Activated CD8-positive, alpha-beta memory T cell treated with anti-CD3 and anti-CD28 coated beads, Interleukin-2, amount 50 U/mL, for 1 hour (primary cell): ENCODE measurements around the gene ZSWIM7.
"Not testable (repeated sequence)": the region's sequence is repeated elsewhere in the genome, so short reads cannot be mapped to it uniquely, and the experiment has no call there.

Experiments used
- DNase-seq: peaks from one replicate; pipeline ENCODE4 v3.0.0-alpha.2; 2020; ENCODE audit errors: extremely low read depth

Gene ZSWIM7

DNA sequence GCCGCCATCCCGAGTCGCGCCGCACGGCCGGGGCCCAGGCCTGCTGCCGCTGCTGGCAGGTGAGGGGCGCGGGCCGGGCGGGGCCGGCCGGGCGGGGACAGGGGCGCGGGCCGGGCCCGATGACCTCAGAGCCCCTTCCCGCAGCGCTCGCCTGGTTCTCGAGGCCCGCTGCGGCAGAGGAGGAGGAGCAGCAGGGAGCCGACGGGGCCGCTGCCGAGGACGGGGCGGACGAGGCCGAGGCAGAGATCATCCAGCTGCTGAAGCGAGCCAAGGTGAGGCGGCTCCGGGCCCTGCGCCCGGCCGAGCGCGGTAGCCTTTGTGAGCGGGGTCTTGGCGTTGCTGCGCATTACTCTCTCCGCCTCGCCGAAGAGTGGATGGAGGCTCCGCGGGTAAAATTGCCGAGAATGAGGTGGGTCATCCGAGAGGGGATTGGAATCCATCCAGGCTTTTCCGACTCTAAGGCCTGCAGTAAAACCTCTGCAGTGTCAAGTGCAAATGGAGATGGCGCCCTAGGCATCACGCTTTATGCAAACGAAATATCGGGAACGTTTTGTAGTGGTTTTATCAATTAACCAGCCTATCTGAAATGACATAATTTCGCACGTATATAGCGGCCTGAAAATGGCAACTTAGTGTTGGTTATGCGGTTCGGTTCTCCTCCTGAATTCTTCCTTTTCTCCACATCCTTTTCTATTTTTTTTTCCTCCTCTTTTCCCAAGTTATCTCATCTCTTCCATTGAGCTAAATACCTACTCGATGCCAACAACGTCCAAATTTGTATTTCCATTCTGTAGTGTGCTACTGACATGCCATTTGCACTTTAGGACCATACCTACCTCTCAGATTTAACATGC is 697 bp upstream of the ZSWIM7 start:
- no peak for DNase-seq

DNA sequence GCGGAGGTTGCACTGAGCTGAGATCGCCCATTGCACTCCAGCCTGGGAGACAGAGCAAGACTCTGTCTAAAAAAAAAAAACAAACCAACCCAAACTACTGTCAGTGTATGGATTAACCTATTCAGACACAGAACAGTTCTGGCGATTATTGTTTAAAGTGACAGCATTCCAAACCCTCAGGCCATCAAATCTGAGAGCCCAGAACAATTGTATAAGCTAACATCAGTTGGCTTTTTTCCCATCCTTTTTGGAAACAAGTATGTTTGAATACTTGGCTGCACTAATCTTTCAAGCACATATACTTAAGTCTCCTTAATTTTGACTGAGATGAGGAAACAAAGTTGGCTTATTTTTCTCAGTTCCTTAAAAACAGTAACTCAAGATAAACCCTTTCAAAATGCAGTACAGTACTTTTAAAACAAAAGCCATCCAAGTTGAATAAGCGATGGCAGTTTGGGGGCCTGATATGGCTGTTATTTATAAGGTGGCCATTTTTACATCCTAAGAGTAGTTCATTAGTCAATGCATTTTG is 1.4 kb downstream of the ZSWIM7 start:
- DNase-seq: no peak

DNA sequence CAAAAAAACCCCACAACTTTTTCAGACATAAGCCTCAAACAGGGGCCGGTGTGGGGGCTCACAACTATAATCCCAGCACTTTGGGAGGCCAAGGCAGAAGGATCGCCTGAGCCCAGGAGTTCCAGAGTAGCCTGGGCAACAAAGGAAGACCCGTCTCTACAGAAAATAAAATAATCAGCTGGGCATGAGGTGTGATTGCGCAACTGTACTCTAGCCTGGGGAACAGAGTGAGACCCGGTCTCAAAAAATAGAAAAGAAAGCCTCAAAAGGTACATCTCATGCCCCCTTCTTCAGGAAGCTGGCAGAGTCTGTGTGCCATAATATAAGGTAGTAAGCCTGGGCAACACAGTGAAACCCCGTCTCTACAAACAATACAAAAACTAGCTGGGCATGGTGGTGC is 3.2 kb downstream of the ZSWIM7 start:
- DNase-seq: no peak

DNA sequence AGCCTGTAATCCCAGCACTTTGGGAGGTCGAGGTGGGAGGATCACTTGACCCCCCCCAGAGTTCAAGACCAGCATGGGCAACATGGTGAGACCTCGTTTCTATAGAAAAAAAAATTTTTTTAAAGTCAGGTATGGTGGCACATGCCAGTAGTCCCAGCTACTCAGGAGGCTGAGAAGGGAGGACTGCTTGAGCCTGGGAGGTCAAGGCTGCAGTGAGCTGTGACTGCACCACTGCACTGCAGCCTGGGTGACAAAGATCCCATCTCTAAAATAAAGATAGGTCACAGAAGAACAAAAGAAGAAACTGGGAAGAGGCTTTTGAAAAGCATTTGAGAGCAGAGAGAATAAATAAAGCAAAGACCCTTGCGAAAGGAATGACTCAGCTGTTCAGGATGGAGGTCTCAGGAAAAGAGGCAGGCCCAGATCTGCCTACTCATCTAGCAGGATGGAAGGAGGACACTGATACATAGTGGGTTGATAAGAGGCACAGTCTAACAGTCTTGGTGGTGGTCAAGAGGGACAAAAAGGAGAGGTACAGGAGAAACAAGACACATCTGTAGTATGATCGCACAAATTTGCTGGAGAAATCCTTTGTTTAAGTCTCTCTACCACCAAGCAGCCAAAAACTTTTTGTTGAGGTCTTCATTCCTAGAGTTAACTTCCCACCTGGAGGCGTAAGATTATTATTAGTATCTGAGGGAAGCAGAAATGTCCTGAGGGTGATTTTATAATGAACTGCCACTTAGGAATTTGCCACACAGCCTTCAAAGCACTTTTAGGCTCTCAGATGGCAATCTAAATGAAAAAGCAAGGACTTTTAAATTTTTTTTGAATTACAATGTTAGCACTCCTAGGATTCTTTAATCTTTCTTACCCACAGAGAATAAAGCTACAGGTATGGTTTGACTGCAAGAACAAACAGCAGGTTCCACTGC is 17.6 kb downstream of the ZSWIM7 start:
- DNase-seq: no peak

DNA sequence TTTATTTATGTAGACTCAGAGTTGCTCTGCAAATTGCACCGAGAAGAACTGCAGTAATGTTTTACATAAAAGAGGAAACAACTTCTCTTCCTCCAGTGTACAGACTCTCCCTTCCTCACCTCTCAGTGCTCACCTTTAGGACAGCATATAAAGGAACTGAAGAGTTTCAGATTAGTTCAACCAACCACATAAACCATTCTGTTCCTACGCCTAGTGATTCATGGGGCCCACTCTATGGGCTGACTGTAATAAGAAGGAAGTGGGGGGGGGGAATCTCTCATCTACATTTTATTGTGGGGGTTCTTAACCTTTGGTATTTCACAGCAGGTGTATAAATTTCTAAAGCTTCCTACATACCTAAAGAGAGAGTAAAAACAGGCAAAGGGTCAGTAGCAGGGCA is 18.3 kb downstream of the ZSWIM7 start:
- DNase-seq: no peak

DNA sequence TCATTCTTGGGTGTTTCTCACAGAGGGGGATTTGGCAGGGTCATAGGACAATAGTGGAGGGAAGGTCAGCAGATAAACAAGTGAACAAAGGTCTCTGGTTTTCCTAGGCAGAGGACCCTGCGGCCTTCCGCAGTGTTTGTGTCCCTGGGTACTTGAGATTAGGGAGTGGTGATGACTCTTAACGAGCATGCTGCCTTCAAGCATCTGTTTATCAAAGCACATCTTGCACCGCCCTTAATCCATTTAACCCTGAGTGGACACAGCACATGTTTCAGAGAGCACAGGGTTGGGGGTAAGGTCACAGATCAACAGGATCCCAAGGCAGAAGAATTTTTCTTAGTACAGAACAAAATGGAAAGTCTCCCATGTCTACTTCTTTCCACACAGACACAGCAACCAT is 20.5 kb downstream of the ZSWIM7 start:
- not testable (repeated sequence) for DNase-seq

DNA sequence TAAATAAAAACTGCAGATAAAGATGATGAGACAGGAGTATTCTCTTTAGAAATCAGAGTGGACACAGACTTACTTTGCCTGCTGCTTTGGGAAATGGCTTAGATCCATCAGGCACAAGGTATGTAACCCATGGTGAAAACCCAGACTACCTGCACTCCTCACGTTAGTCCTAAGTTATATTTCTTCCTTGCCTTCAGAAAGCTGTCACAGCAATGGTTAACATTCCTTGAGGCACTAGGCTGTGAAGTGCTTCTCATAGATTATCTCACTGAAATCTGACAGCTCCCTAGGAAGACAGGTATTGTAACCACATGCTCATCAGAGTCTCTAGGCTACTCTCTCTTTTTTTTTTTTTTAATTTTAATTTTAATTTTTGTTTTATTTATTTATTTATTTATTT is 20.9 kb downstream of the ZSWIM7 start:
- DNase-seq: no peak

DNA sequence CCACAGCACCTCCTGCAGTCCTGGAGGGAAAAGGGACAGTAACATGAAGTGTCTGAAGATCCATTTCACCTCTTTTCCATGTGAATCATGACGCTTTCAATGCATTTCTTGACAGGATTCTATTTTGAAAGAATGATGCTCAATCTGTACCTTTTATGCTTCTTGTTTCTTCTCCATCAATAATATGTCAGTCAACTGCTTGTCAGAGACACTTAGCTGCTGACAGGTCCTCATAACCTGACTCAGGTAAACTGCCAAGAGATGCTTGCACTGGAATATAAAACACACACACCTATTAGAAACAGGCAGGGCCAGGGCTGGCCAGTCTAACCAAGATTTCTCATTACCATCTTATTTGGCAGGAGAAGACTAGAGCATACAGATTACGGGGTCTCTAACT is 21.6 kb downstream of the ZSWIM7 start:
- DNase-seq: no peak

DNA sequence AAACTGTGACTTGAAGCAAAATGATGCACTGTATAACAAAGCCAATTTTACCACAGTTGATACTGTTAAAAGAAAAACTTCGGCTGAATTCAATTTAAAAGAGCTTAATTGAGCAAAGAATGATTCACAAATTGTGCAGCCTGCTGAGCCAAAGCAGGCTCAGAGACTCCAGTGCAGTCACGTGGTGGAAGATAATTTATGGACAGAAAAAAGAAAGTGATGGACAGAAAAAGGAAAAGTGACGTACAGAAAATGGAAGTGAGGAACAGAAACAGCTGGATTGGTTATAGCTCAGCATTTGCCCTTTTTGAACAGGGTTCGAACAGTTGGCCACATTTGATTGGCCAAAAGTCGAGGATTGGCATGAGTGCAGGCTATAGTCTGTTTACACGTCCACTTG is 25.7 kb downstream of the ZSWIM7 start:
- no peak for DNase-seq

DNA sequence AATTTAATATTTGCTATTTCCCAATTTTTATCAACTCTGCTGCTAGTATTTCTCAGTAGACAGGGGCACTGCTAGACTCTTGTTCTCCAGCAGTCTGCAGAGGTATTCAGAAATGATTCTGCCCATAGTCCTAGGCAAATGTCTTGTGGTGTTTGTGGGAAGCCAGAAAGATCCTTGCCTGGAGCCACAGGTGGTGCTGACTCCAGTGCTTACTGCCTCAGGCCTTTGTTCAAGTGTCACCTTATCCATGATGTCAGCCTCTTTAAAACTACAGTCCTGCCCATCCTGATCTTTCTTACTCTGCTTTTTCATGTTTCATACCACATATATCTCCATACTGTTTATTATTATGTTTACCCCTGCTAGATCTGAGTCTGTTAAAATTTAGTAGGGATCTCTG is 26.5 kb downstream of the ZSWIM7 start:
- no peak for DNase-seq

DNA sequence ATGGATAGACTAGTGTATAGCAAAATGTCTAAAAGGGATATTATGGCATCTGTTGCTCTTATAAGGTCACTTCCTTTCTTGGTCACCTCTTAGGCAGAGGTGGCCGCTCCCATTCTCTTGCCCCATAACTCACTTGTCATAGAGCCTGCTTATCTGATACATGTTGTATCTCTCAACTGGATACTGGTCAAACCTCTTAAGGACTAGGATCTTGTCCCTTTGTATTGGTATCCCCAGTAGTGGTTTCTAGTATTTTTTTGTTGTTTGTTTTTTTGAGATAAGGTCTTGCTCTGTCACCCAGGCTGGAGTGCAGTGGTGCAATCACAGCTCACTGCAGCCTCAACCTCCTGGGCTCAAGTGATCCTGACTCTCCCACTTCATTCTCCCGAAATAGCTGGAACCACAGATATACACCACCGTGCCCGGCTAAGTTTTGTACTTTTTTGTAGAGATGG is 27.0 kb downstream of the ZSWIM7 start:
- no peak for DNase-seq

DNA sequence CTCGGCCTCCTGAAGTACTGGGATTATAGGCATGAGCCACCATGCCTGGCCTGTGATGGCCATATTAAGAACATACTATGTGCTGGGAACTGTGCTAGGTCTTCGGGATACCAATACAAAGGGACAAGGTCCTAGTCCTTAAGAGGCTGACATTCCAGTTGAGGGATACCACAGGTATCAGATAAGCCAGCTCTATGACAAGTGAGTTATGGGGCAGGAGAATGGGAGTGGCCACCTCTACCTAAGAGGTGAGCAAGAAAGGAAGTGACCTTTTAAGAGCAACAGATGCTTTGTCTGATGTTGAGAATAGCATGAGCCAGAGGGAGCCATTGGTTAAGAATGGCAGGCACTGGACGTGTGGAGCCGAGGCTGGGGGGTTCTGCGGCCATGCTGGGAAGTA is 27.6 kb downstream of the ZSWIM7 start:
- no peak for DNase-seq

DNA sequence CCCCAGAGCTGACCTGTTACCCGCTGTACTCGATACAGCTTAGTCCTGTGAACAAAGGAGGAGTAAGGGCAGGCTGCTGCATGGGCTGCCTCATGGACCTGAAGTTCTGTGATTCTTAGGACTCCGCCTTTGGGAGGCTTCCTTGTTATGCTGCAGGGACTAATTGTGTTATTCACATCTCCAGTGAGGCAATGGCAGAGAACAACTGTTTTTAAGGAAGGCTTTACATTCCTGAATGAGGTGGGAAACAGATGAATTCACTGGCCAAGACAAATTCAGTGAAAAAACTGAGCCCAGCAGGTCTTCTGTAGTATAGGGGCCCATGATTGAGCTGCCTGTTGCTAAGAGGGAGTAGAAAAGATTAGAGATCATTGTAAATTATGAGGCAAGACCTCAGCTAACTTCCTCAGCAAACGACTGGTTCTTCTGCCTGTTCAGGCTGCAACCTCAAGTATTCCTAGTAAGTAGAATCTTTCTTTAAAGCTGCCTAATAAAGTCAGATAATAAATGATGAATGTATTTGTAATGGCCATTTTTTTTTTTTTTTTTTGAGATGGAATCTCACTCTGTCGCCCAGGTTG is 28.3 kb downstream of the ZSWIM7 start:
- DNase-seq: no peak

DNA sequence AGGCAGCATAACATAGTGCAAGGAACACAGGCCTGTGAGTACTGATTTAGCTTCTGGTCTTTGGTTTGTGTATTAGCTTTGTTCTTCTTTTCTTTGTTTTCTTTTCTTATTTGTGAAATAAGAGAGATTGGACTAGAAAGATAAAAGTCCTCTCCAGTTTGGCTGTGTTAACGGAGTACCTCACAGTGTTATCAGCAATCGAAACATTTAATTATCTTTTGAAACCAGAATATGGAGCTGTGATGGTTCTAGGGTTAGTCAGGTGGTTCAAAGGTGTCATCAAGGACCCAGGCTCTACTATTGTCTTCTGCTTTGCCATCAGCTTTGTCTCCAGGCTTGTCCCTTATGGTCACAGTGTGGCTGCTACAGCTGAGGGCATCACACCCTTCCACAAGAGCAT is 29.0 kb downstream of the ZSWIM7 start:
- no peak for DNase-seq

DNA sequence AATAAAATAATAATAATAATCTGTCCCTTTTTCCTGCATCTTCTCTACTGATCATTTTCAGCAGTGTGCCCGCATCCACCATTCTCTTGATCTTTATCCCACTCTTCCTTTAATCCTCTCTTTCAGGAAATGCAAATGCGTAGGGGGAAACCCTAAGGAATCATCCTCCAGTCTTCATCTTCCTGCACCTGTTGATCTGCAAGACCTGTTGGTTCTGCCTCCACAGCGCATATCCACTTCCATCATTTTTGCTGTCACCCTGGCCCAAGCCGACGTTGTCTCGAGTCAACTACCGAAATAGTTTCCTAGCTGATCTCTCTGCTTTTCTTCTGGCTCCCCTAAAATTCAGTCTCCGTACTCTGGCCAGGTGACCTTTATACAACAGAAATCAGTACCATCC is 30.0 kb downstream of the ZSWIM7 start:
- no peak for DNase-seq

DNA sequence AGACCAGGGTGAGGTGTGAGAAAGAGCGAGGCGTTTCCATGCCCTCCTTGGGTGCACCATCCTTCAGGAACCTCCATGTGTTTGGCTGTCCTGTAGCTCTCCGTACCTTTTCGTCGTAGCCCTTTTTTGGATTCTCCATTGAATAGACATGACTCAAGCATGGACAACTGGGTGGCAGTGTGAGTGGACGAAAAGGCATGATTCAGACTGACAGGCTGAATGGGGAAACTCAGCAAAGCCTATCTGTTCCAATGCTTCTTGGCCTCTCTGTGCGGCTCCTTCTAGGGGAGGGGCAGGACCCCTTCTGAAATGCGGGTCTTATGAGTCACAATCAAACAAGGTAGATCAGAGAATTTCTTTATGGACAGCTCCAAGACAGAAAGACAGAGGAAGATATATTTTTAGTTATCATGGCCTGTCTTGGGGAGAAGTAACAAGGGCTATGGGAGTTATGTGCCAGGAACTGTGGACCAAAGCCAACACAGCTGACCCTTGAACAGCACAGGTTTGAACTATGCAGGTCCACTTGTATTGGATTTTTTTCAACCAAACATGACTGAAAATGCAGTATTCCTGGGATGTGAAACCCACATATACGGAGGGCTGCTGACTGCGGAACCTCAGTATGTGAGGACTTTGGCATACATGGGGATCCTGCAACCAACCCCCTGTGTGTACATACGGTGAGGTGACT is 31.7 kb downstream of the ZSWIM7 start:
- no peak for DNase-seq

DNA sequence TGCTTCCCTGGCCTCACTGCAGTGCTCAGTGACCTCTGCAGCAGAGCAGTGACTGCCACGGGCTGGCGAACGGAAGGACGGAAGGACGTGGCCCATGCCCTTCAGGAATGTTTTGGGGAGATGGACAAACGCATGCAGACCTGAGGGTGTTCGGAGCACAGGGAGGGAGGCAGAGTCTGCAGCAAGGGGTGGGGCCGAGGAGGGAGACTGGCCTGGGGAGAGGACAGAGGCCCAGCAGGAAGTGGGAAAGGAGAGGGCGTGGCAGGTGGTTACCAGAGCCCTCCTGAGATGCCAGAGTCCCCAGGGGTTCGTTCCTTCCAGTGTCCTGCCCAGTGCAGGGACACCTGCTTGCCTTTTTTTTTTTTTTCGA is 32.6 kb downstream of the ZSWIM7 start:
- no peak for DNase-seq

DNA sequence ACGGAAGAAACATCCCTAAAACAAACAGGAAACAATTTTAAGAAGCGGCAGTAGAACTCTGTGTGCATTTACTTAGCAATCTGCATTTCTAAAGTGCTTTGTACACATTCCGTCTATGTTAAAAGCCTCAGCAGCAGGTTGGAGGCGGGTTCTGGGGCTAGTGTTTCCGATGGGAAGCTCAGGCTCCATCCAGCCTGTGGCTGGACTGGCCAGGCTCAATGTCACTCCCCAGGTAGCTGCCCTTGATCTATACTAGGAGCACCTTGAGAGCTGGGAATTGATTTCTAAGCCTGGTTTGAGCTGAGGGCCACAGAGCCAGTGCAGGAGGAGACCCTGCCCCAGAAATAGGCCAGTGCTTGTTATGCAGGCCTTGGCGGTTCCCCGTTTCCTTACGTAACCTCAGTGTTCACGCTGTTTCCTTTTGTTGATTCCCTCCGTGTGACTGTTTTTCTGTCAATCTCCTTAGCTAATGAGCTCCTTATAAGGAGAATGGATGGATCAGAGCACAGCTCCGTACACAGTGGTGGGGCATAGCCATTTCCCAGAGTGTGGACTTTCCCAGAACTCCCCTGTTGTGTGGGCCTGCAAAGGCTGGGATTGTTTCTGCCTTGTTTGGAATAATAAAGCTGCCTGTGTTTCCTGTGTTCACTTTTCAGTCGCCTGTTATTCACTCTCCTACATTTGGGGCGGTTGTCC is 33.2 kb downstream of the ZSWIM7 start:
- DNase-seq: no peak

DNA sequence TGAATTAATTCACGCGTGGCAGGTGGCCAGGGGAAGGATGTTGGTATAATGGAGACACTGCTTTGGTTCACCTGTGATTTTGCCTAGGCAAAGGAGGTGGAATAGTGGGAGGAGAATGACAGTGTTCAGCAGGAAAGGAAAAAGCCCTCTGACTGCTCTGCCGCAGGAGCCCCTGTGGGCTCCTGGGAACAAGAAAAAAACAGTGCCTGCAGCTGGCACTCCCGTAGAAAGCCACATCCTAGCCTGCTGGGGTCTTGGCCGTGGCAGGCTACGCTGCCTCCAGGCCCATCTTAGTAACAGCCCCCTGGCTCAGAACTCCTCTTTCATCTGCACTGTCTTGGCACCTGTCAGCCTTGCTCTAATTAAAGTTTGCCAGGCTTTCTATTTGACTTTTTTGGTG is 34.0 kb downstream of the ZSWIM7 start:
- DNase-seq: no peak

DNA sequence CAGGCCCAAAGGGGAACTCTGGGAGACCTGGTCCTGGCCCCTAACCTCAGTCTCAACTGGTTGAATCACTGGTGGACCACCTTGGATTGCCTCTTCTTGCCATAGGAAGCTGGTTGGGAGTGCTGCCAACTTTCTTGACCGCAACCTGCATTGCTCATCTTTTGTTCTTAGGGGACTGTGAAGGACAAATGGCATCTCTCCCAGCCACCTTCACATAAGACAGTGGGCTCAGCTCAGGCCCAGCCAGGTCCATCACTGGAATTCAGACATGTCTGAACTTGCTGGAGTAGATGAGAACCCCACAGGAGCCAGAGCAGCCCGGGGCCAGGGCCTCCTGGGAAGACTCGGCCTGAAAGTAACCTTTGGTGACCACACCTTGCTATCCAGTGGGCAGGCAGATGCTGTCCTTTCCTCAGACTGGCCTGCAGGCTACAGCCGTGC is 35.8 kb downstream of the ZSWIM7 start:
- DNase-seq: no peak

DNA sequence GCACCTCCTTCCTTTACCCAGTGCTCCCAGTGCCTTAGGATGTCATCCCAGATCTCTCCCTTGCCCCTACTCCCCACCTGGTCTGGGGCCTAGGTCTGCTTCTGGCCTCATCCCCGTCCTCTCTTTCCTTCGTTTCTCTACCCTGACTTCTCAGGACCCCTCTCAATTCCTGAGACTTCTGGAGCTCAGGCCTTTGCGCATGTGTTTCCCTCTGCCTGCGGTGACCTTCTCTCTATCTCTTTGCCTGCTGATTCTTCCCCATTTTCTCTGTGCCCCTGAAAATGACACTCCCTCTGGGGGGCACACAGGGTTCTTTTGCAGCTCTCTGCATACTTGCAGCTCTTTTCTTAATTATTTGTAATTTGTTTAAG is 41.0 kb downstream of the ZSWIM7 start:
- DNase-seq: no peak
